A673 (cell line): ENCODE results near the gene HPCAL1.

Experiments used
- CTCF ChIP-seq: fragments of 300-800, 200-600 bp; sonication (generic); conservative IDR thresholded peaks from 2 replicates; pipeline ENCODE4 v1.5.1; 2017; ENCODE audit warnings: low read depth, mild to moderate bottlenecking, antibody characterized with exemption, low read length, moderate library complexity, mixed read lengths
- EZH2 ChIP-seq: fragments of 200-600 bp; sonication (generic); IDR thresholded peaks from 2 replicates; pipeline ENCODE4 v1.6.1; 2017; ENCODE audit warnings: borderline replicate concordance, low read depth, mild to moderate bottlenecking, mixed read lengths, antibody characterized with exemption, low read length; ENCODE audit not compliant: poor library complexity, severe bottlenecking

GRCh38 chr2:10285191-10285555 is 17.5 kb upstream of the HPCAL1 start:
- TF ChIP-seq EZH2 (no peak), CTCF (no peak)
